HG03064 (cell line): ENCODE measurements around the gene ACMSD.
"Not testable (repeated sequence)": the region's sequence is repeated elsewhere in the genome, so short reads cannot be mapped to it uniquely, and the experiment has no call there.

Experiments used
- ATAC-seq: cut with Tn5 transposase; IDR thresholded peaks from one replicate; pipeline ENCODE4 v1.9.1; 2021; ENCODE audit warnings: low read depth; ENCODE audit not compliant: unreplicated experiment

The ACMSD gene

GRCh38 chr2:134846213-134846612 is 7.8 kb downstream of the ACMSD start:
- ATAC-seq, result no peak

- ATAC-seq, result not testable (repeated sequence)
Measured at GRCh38 chr2:134847582-134847981, 9.2 kb downstream of the ACMSD start.

- ATAC-seq, result no peak
Measured at GRCh38 chr2:134852518-134852917, 14.1 kb downstream of the ACMSD start.

GRCh38 chr2:134855709-134856108 is 17.3 kb downstream of the ACMSD start:
- no peak for ATAC-seq

GRCh38 chr2:134858245-134858644 is 19.8 kb downstream of the ACMSD start:
- ATAC-seq, result no peak

- ATAC-seq, result no peak
Measured at GRCh38 chr2:134861173-134861572, 22.8 kb downstream of the ACMSD start.

- ATAC-seq, result no peak
Measured at GRCh38 chr2:134862069-134862468, 23.7 kb downstream of the ACMSD start.

- no peak for ATAC-seq
Measured at GRCh38 chr2:134862674-134863073, 24.3 kb downstream of the ACMSD start.

GRCh38 chr2:134863446-134863845 is 25.0 kb downstream of the ACMSD start:
- no peak for ATAC-seq

- ATAC-seq, result no peak
Measured at GRCh38 chr2:134865067-134865787, 26.8 kb downstream of the ACMSD start.

GRCh38 chr2:134866498-134867099 is 28.2 kb downstream of the ACMSD start:
- ATAC-seq, result no peak

GRCh38 chr2:134869946-134870736 is 31.7 kb downstream of the ACMSD start:
- ATAC-seq, result no peak

- ATAC-seq, result no peak
Measured at GRCh38 chr2:134873152-134873551, 34.7 kb downstream of the ACMSD start.

GRCh38 chr2:134875309-134875708 is 36.9 kb downstream of the ACMSD start:
- no peak for ATAC-seq

- ATAC-seq, result no peak
Measured at GRCh38 chr2:134882773-134883172, 44.4 kb downstream of the ACMSD start.

- no peak for ATAC-seq
Measured at GRCh38 chr2:134883552-134884293, 45.3 kb downstream of the ACMSD start.

GRCh38 chr2:134884435-134884834 is 46.0 kb downstream of the ACMSD start:
- ATAC-seq, result no peak

GRCh38 chr2:134892282-134893035 is 54.0 kb downstream of the ACMSD start:
- ATAC-seq, result no peak

GRCh38 chr2:134897932-134898331 is 59.5 kb downstream of the ACMSD start:
- no peak for ATAC-seq

- ATAC-seq, result no peak
Measured at GRCh38 chr2:134899204-134899603, 60.8 kb downstream of the ACMSD start.
